Measurements from ENCODE around the gene HSPD1.

The HSPD1 gene

DNA sequence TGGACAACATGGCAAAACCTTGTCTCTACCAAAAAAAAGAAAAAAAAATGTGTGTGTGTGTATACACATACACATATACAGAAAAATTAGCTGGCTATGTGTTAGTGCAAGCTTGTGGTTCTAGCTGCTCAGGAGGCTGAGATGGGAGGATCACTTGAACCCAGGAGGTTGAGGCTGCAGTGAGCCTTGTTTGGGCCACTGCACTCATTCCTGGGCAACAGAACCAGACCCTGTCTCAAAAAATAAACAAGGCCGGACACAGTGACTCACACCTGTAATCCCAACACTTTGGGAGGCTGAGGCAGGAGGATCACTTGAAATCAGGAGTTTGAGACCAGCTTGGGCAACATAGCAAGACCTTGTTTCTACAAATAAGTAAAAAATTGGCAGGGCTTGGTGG is 44.2 kb downstream of the HSPD1 start:
- TF ChIP-seq, protein P1, sequence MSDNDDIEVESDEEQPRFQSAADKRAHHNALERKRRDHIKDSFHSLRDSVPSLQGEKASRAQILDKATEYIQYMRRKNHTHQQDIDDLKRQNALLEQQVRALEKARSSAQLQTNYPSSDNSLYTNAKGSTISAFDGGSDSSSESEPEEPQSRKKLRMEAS (IDR thresholded peaks at IDR 0.05): no peak
- TF ChIP-seq RAD21 (IDR thresholded peaks at IDR 0.05; ENCODE audit: low read depth) (no peak), YY1 (IDR thresholded peaks at IDR 0.05; ENCODE audit: low read depth) (no peak), NFIC (IDR thresholded peaks at IDR 0.05) (no peak), TEAD4 (IDR thresholded peaks at IDR 0.05) (no peak), TCF12 (IDR thresholded peaks at IDR 0.05; ENCODE audit: low read depth) (no peak), EP300 (IDR thresholded peaks at IDR 0.05; ENCODE audit: borderline replicate concordance) (no peak), TAF1 (IDR thresholded peaks at IDR 0.05; ENCODE audit: low read depth) (no peak), FOXM1 (IDR thresholded peaks at IDR 0.05; ENCODE audit: borderline replicate concordance, low read depth) (no peak), EGR1 (IDR thresholded peaks at IDR 0.05) (no peak), CEBPB (IDR thresholded peaks at IDR 0.05) (no peak), CREB1 (IDR thresholded peaks at IDR 0.05; ENCODE audit: low read depth) (no peak), ZBTB7A (IDR thresholded peaks at IDR 0.05; ENCODE audit: low read depth) (no peak)
- TF ChIP-seq, protein P2, sequence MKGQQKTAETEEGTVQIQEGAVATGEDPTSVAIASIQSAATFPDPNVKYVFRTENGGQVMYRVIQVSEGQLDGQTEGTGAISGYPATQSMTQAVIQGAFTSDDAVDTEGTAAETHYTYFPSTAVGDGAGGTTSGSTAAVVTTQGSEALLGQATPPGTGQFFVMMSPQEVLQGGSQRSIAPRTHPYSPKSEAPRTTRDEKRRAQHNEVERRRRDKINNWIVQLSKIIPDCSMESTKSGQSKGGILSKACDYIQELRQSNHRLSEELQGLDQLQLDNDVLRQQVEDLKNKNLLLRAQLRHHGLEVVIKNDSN (IDR thresholded peaks at IDR 0.05): no peak
- TF ChIP-seq, protein P3, sequence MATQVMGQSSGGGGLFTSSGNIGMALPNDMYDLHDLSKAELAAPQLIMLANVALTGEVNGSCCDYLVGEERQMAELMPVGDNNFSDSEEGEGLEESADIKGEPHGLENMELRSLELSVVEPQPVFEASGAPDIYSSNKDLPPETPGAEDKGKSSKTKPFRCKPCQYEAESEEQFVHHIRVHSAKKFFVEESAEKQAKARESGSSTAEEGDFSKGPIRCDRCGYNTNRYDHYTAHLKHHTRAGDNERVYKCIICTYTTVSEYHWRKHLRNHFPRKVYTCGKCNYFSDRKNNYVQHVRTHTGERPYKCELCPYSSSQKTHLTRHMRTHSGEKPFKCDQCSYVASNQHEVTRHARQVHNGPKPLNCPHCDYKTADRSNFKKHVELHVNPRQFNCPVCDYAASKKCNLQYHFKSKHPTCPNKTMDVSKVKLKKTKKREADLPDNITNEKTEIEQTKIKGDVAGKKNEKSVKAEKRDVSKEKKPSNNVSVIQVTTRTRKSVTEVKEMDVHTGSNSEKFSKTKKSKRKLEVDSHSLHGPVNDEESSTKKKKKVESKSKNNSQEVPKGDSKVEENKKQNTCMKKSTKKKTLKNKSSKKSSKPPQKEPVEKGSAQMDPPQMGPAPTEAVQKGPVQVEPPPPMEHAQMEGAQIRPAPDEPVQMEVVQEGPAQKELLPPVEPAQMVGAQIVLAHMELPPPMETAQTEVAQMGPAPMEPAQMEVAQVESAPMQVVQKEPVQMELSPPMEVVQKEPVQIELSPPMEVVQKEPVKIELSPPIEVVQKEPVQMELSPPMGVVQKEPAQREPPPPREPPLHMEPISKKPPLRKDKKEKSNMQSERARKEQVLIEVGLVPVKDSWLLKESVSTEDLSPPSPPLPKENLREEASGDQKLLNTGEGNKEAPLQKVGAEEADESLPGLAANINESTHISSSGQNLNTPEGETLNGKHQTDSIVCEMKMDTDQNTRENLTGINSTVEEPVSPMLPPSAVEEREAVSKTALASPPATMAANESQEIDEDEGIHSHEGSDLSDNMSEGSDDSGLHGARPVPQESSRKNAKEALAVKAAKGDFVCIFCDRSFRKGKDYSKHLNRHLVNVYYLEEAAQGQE (IDR thresholded peaks at IDR 0.05; ENCODE audit: low read depth): no peak

DNA sequence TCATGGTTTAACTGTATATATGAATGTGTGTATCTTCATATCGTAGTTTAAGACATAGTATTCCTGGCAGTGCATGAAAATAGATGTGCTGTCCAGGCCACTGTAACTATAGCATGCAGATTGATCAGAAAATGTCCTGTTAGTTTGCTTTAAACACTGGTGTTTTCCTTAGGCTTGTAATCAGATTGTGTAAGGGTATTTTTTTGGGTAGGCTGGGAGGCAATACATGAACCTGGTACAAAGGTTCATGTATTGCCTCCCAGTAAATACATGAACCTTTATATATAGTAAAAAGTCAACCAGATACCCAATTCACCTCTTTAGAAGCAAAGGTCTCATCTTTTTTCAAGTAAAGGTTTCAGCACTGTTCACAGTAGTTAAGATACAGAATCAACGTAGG is 44.7 kb downstream of the HSPD1 start:
- TF ChIP-seq CEBPB (IDR thresholded peaks at IDR 0.05) (no peak), TAF1 (IDR thresholded peaks at IDR 0.05; ENCODE audit: low read depth) (no peak), CREB1 (IDR thresholded peaks at IDR 0.05; ENCODE audit: low read depth) (no peak), YY1 (IDR thresholded peaks at IDR 0.05; ENCODE audit: low read depth) (no peak), TEAD4 (IDR thresholded peaks at IDR 0.05) (no peak), EP300 (IDR thresholded peaks at IDR 0.05; ENCODE audit: borderline replicate concordance) (no peak), FOXM1 (IDR thresholded peaks at IDR 0.05; ENCODE audit: borderline replicate concordance, low read depth) (no peak), EGR1 (IDR thresholded peaks at IDR 0.05) (no peak), ZBTB7A (IDR thresholded peaks at IDR 0.05; ENCODE audit: low read depth) (no peak), RAD21 (IDR thresholded peaks at IDR 0.05; ENCODE audit: low read depth) (no peak), TCF12 (IDR thresholded peaks at IDR 0.05; ENCODE audit: low read depth) (no peak), NFIC (IDR thresholded peaks at IDR 0.05) (no peak)
- TF ChIP-seq, protein P1 (IDR thresholded peaks at IDR 0.05): no peak
- TF ChIP-seq, protein P3 (IDR thresholded peaks at IDR 0.05; ENCODE audit: low read depth): no peak
- TF ChIP-seq, protein P2 (IDR thresholded peaks at IDR 0.05): no peak

DNA sequence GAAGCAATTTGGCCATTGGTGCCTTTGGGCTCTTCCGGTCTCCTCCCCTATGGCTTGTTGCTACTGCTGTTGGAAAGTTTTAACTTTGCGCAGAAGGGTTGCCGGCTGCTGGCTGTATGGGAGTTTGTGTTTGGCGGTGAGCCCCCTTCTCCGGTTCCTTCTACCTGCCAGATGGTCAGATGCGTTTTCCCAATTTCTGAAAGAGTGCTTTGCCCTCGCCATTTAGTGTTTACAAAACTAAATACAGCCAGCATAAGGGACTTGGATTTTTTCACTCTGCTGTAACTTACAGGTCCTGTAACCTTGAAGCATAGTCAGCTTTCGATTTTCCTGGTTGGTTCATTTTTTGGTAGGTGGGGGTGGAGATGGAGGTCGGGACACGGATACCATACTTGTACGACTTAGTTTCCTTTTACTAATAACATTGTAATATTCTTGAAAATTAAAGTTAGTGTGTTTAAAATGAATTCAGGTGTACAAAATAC is 45.7 kb downstream of the HSPD1 start:
- TF ChIP-seq EP300 (IDR thresholded peaks at IDR 0.05; ENCODE audit: borderline replicate concordance) (no peak), FOXM1 (IDR thresholded peaks at IDR 0.05; ENCODE audit: borderline replicate concordance, low read depth) (no peak), ZBTB7A (IDR thresholded peaks at IDR 0.05; ENCODE audit: low read depth) (no peak), CREB1 (IDR thresholded peaks at IDR 0.05; ENCODE audit: low read depth) (no peak), NFIC (IDR thresholded peaks at IDR 0.05) (no peak), YY1 (IDR thresholded peaks at IDR 0.05; ENCODE audit: low read depth) (no peak), RAD21 (IDR thresholded peaks at IDR 0.05; ENCODE audit: low read depth) (no peak), TEAD4 (IDR thresholded peaks at IDR 0.05) (no peak), TAF1 (IDR thresholded peaks at IDR 0.05; ENCODE audit: low read depth) (no peak), CEBPB (IDR thresholded peaks at IDR 0.05) (no peak), EGR1 (IDR thresholded peaks at IDR 0.05) (no peak), TCF12 (IDR thresholded peaks at IDR 0.05; ENCODE audit: low read depth) (no peak)
- TF ChIP-seq, protein P1 (IDR thresholded peaks at IDR 0.05): no peak
- TF ChIP-seq, protein P2 (IDR thresholded peaks at IDR 0.05): no peak
- TF ChIP-seq, protein P3 (IDR thresholded peaks at IDR 0.05; ENCODE audit: low read depth): no peak

All from Ishikawa (cell line).